GM12865 (cell line): ENCODE data around the gene RAB44.

Experiments used
- DNase-seq: peaks from one replicate; pipeline ENCODE4 v3.0.0; 2010; ENCODE audit warnings: low read depth
- H3K4me3 ChIP-seq: 2 replicates; pipeline ENCODE4 v1.5.1; 2011; ENCODE audit warnings: mild to moderate bottlenecking, low read depth, low read length, control low read depth
- TF ChIP-seq, protein P1 (sequence below): IDR thresholded peaks from 2 replicates; pipeline ENCODE4 v1.5.1; 2011; ENCODE audit warnings: low read length, control low read depth, low read depth, inconsistent platforms; ENCODE audit not compliant: insufficient read depth; ENCODE audit errors: missing control alignments

The RAB44 gene

DNA sequence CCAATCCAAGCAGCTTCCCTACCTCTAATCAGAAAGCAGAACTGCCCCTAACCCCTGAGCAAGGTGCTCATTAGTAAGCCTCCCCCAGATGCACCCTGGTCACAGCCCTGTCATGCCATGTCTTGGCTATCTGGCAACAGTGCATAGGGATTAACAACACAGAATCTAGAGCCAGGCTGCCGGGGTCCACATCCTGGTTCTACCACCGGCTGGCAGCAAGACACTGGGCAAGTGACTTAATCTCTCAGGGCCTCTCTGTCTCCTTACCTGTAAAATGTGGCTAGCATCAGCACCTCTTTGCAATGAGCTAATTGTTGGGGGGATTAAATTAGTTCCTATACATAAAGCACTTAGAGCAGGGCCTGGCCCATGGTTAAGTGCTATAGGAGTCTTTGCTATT is 73.5 kb downstream of the RAB44 start:
- DNase-seq = no peak
- TF ChIP-seq, protein P1, sequence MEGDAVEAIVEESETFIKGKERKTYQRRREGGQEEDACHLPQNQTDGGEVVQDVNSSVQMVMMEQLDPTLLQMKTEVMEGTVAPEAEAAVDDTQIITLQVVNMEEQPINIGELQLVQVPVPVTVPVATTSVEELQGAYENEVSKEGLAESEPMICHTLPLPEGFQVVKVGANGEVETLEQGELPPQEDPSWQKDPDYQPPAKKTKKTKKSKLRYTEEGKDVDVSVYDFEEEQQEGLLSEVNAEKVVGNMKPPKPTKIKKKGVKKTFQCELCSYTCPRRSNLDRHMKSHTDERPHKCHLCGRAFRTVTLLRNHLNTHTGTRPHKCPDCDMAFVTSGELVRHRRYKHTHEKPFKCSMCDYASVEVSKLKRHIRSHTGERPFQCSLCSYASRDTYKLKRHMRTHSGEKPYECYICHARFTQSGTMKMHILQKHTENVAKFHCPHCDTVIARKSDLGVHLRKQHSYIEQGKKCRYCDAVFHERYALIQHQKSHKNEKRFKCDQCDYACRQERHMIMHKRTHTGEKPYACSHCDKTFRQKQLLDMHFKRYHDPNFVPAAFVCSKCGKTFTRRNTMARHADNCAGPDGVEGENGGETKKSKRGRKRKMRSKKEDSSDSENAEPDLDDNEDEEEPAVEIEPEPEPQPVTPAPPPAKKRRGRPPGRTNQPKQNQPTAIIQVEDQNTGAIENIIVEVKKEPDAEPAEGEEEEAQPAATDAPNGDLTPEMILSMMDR = no peak
- H3K4me3 ChIP-seq = no peak overlapping the region

GRCh38 chr6:36772397-36772796 is 74.8 kb downstream of the RAB44 start:
- H3K4me3 ChIP-seq = no peak overlapping the region
- DNase-seq = no peak
- TF ChIP-seq, protein P1 = no peak

DNA sequence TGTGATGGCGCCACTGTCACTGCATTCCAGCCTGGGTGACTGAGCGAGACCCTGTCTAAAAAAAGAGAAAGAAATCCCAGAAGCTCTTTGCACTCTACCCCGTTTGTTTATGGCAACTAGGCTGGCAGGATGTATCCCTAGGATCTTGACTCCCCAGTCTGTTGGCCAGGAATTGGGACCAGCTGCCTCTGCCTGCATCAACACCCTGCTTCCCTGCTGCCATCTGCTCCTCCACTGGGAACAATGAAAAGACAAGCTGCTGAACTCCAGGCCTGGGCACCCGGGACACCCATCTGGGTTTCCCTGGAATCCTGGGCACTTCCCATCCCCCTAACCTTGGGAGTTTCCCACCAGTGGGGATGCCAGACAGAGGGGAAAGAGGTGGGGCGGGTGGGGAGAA is 76.7 kb downstream of the RAB44 start:
- H3K4me3 ChIP-seq = no peak overlapping the region
- TF ChIP-seq, protein P1 = no peak
- DNase-seq = no peak

- no peak for DNase-seq
- TF ChIP-seq, protein P1 = no peak
- no peak overlapping the region for H3K4me3 ChIP-seq
Observed at GRCh38 chr6:36776167-36776566, 78.5 kb downstream of the RAB44 start.

DNA sequence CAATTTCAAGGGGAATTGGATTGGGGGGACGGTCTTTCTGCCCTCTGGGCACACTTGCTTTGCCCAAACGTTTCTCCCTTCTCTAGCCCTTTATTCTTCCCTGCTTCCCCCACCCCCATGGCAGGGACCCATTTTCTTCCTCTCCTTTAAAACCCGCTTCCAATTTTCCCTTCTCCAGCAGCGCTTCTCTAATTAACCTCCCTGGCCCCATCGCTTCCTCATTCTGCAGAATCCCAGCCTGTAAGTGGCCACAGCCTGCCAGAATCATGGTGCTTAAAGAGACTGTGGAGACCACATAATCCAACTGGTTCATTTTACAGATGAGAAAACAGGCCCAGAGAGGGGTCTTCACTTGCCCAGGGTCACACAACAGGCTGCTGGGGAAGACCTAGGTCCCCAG is 80.2 kb downstream of the RAB44 start:
- no peak for DNase-seq
- TF ChIP-seq, protein P1 = no peak
- no peak overlapping the region for H3K4me3 ChIP-seq

- H3K4me3 ChIP-seq = no peak overlapping the region
- TF ChIP-seq, protein P1 = no peak
- DNase-seq = peak; percentile 42
Observed at GRCh38 chr6:36779227-36779626, 81.6 kb downstream of the RAB44 start.

DNA sequence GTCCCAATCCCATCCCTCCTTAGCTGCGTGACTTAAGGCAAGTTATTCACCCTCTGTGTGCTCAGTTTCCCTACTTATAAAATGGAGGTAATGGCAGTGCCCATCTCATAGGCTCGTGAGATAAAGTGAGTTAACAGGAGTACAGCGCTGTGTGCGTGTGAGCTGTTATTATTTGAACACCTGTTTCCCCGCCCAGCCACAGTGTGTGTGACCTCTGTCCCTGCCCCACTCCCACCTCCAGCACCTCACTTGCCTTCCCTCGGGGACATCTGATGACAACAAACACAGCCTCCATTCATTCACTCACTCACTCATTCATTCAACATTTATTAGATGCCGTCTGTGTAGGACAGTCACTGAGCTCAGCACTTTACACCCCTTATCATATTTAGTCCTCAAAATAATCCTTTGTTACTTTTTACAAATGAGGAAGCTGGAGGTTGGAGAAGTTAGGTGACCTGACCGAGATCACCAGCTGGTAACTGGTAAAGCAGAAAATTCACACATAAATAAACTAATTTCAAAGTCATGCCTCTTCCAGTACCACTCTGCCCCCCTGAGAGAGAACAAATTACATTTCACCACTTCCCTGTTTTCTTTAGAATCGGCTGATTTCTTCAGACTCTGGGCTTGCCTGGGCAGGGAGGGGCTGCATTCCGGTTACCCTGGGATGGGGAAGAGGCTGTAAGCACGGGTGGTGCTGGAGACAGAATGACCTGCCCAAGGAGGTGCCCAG is 83.0 kb downstream of the RAB44 start:
- DNase-seq = no peak
- TF ChIP-seq, protein P1 = no peak
- H3K4me3 ChIP-seq = no peak overlapping the region
